Fibroblast of the aortic adventitia (primary cell): ENCODE data around the gene TSHZ2. TPM values are rescaled to one million over a fixed set of nuclear protein-coding genes. Genes with fewer than 3 reads are reported as not detected.
A peak's percentile ranks its signal among the peaks of the same experiment; 100 is the strongest.

ENCODE experiments used
- DNase-seq: peaks from one replicate; pipeline ENCODE4 v3.0.0-alpha.2; 2010; ENCODE audit warnings: low read depth
- H3K4me3 ChIP-seq: 2 replicates; pipeline ENCODE4 v1.5.1; 2011; ENCODE audit warnings: low read depth, mild to moderate bottlenecking, control low read depth, low read length, moderate library complexity
- CTCF ChIP-seq: IDR thresholded peaks from 2 replicates; pipeline ENCODE4 v1.5.1; 2011; ENCODE audit warnings: mild to moderate bottlenecking, low read length, control low read depth, inconsistent platforms; ENCODE audit not compliant: insufficient read depth
- total RNA-seq: library from RNA; depleted of rRNA; stranded (reverse); fragments of >200 nt; gene quantifications from 2 replicates; pipeline ENCODE4 v1.2.3, GENCODE V29; 2012; ENCODE audit warnings: low replicate concordance

The TSHZ2 gene
- total RNA-seq, 1 donor, result 6.9 TPM

- DNase-seq, result no peak
- H3K4me3 ChIP-seq, result no peak overlapping the region
- TF ChIP-seq CTCF, result no peak
Observed at GRCh38 chr20:53097791-53098190, 125.6 kb downstream of the TSHZ2 start.

- DNase-seq, result no peak
- no peak overlapping the region for H3K4me3 ChIP-seq
- no peak for TF ChIP-seq CTCF
Observed at GRCh38 chr20:53098621-53099020, 126.5 kb downstream of the TSHZ2 start.

- H3K4me3 ChIP-seq, result no peak overlapping the region
- peak; percentile 25 for DNase-seq
- TF ChIP-seq CTCF, result no peak
Observed at GRCh38 chr20:53099856-53100255, 127.7 kb downstream of the TSHZ2 start.

- DNase-seq, result peak; percentile 4
- no peak for TF ChIP-seq CTCF
- H3K4me3 ChIP-seq, result no peak overlapping the region
Observed at GRCh38 chr20:53100476-53100911, 128.3 kb downstream of the TSHZ2 start.

- no peak for DNase-seq
- no peak overlapping the region for H3K4me3 ChIP-seq
- TF ChIP-seq CTCF, result no peak
Observed at GRCh38 chr20:53101992-53102760, 130.0 kb downstream of the TSHZ2 start.

GRCh38 chr20:53103124-53103523, 131.0 kb downstream of the TSHZ2 start:
- no peak overlapping the region for H3K4me3 ChIP-seq
- TF ChIP-seq CTCF, result no peak
- DNase-seq, result no peak

GRCh38 chr20:53104884-53105283, 132.7 kb downstream of the TSHZ2 start:
- no peak for TF ChIP-seq CTCF
- no peak overlapping the region for H3K4me3 ChIP-seq
- DNase-seq, result peak; percentile 4
